Prostate gland (tissue), 2 donors: Measurements from ENCODE around the gene CDK5RAP1. TPM values are rescaled to one million over a fixed set of nuclear protein-coding genes. Genes with fewer than 3 reads are reported as not detected.

Experiments
- DNase-seq: peaks from one replicate; pipeline ENCODE4 v3.0.0-alpha.2; 2019; ENCODE audit warnings: low spot score
- H3K27ac ChIP-seq, 2 donors: fragments of 200-600 bp; sonication (generic); 2 replicates each; pipeline ENCODE4 v1.5.1; 2017 to 2019
- H3K27me3 ChIP-seq: fragments of 200-600 bp; sonication (generic); replicated peaks from 2 replicates; pipeline ENCODE4 v1.5.1; 2019; ENCODE audit not compliant: insufficient read depth
- H3K36me3 ChIP-seq, 2 donors: fragments of 200-600 bp; sonication (generic); 1 replicate in 1 of 2; 2 replicates in 1 of 2; pipeline versions ENCODE4 v1.5.1 to v1.8.1; 2017 to 2019
- H3K4me1 ChIP-seq: fragments of 200-600 bp; sonication (generic); replicated peaks from 2 replicates; pipeline ENCODE4 v1.5.1; 2019
- H3K4me3 ChIP-seq, 2 donors: fragments of 200-600 bp; sonication (generic); 2 replicates each; pipeline ENCODE4 v1.5.1; 2017 to 2019
- H3K9me3 ChIP-seq: fragments of 200-600 bp; sonication (generic); 2 replicates; pipeline ENCODE4 v1.5.1; 2017
- CTCF ChIP-seq, 4 experiments: fragments of 200-600 bp in 2 of 4; fragments of 450-650 bp in 2 of 4; sonication (generic) in 2 of 4; IDR thresholded peaks; 1 replicate in 3 of 4; 2 replicates in 1 of 4; pipeline ENCODE4 v1.5.1; 2016 to 2019; ENCODE audit warnings: antibody characterized with exemption in 4 of 4, mild to moderate bottlenecking in 2 of 4, moderate library complexity in 2 of 4
- POLR2A ChIP-seq: fragments of 450-650 bp; IDR thresholded peaks from one replicate; pipeline ENCODE4 v1.6.1; 2016; ENCODE audit warnings: antibody characterized with exemption, mild to moderate bottlenecking
- POLR2AphosphoS5 ChIP-seq: sonication (generic); formaldehyde crosslinking; IDR thresholded peaks from one replicate; pipeline ENCODE4 v1.6.1; 2017; ENCODE audit warnings: antibody characterized with exemption
- WGBS: methylation state at CpG from one replicate; pipeline ENCODE4 v1.1.5; 2018; 5-methylcytosine and 5-hydroxymethylcytosine counted together
- intact Hi-C: fragments of 100-400 bp; cut with DNase I; formaldehyde crosslinking; loops from one replicate; pipeline ENCODE4 v1.14.2; 2022
- total RNA-seq, 2 donors: library from RNA; depleted of rRNA; stranded (reverse); fragments of >200 nt; gene quantifications; one replicate each; pipeline ENCODE4 v1.1.0, GENCODE V29; 2016

Gene CDK5RAP1
- total RNA-seq, 2 donors from 2014 or later: 18.0 to 24.7 TPM

- Histone ChIP-seq H3K4me3 (no peak overlapping the region), H3K36me3 (peaks cover 0 to 6% of the 10 kb centered on the region in 2 donors), H3K4me1 (no peaks in the 10 kb centered on the region), H3K27me3 (no peaks in the 10 kb centered on the region), H3K27ac (no peak overlapping the region), H3K9me3 (no peaks in the 10 kb centered on the region)
- TF ChIP-seq POLR2A (no peak), CTCF (IDR thresholded peaks at IDR 0.05) (no peak), POLR2AphosphoS5 (no peak)
- no peak for DNase-seq
- 78% methylated on average over 1 of the region's 1 CpG for WGBS
- intact Hi-C loops: no loop called here
Measured at GRCh38 chr20:33362898-33363297, 38.4 kb downstream of the CDK5RAP1 start.

- Histone ChIP-seq H3K27me3 (no peaks in the 10 kb centered on the region), H3K9me3 (no peaks in the 10 kb centered on the region), H3K36me3 (peaks cover 0 to 6% of the 10 kb centered on the region in 2 donors), H3K4me1 (no peaks in the 10 kb centered on the region), H3K27ac (no peak overlapping the region), H3K4me3 (no peak overlapping the region)
- TF ChIP-seq POLR2A: no peak
- TF ChIP-seq POLR2AphosphoS5: no peak
- no peak for TF ChIP-seq CTCF (IDR thresholded peaks at IDR 0.05)
- WGBS: 78% methylated on average over 8 of the region's 8 CpGs
- intact Hi-C loops: no loop called here
- DNase-seq: no peak
Measured at GRCh38 chr20:33359399-33360261, 41.7 kb downstream of the CDK5RAP1 start.

- no peak overlapping the region for H3K4me3 ChIP-seq
- no peaks in the 10 kb centered on the region for H3K4me1 ChIP-seq
- intact Hi-C loops: no loop called here
- TF ChIP-seq POLR2A: no peak
- no peak for TF ChIP-seq CTCF (IDR thresholded peaks at IDR 0.05)
- no peak for TF ChIP-seq POLR2AphosphoS5
- no peaks in the 10 kb centered on the region for H3K27me3 ChIP-seq
- 94% methylated on average over 4 of the region's 4 CpGs for WGBS
- DNase-seq: no peak
- H3K27ac ChIP-seq: no peak overlapping the region
- H3K9me3 ChIP-seq: no peaks in the 10 kb centered on the region
- H3K36me3 ChIP-seq: no peaks in the 10 kb centered on the region
Measured at GRCh38 chr20:33353013-33353402, 48.3 kb downstream of the CDK5RAP1 start.

- no peak for DNase-seq
- TF ChIP-seq POLR2A (no peak), CTCF (IDR thresholded peaks at IDR 0.05) (no peak), POLR2AphosphoS5 (no peak)
- Histone ChIP-seq H3K4me1 (no peaks in the 10 kb centered on the region), H3K4me3 (no peak overlapping the region), H3K27ac (no peak overlapping the region), H3K27me3 (no peaks in the 10 kb centered on the region), H3K9me3 (no peaks in the 10 kb centered on the region), H3K36me3 (no peaks in the 10 kb centered on the region)
- WGBS: 78% methylated on average over 16 of the region's 16 CpGs
- intact Hi-C loops: no loop called here
Measured at GRCh38 chr20:33352258-33353012, 48.9 kb downstream of the CDK5RAP1 start.
